Body of pancreas (tissue), 4 donors: Measurements from ENCODE around the gene CACNA2D3. TPM values are rescaled to one million over a fixed set of nuclear protein-coding genes. Genes with fewer than 3 reads are reported as not detected.
A peak's percentile ranks its signal among the peaks of the same experiment; 100 is the strongest.

Source experiments
- ATAC-seq: fragments of 150-250 bp; one replicate; pipeline ENCODE4 v1.9.1; 2016
- DNase-seq, 4 donors: peaks; one replicate each; pipeline ENCODE4 v3.0.0-alpha.2; 2019
- H3K27ac ChIP-seq, 4 donors: fragments of 200-600 bp; sonication (generic); 1 replicate in 3 of 4; 2 replicates in 1 of 4; pipeline versions ENCODE4 v1.5.1 to v1.6.1; 2016 to 2019; ENCODE audit warnings: mild to moderate bottlenecking in 1 of 4, mixed read lengths in 1 of 4, moderate library complexity in 1 of 4
- H3K27me3 ChIP-seq, 2 donors: fragments of 200-600 bp; sonication (generic); one replicate each; pipeline ENCODE4 v1.6.0; 2016; ENCODE audit warnings: mild to moderate bottlenecking in 1 of 2
- H3K36me3 ChIP-seq, 2 donors: fragments of 200-600 bp; sonication (generic); replicated peaks in 1 of 2; 2 replicates each; pipeline ENCODE4 v1.5.1; 2016; ENCODE audit warnings: low read depth in 2 of 2; ENCODE audit not compliant: insufficient read depth in 1 of 2
- H3K4me1 ChIP-seq: fragments of 200-600 bp; sonication (generic); one replicate; pipeline ENCODE4 v1.6.0; 2016
- H3K4me3 ChIP-seq, 2 donors: fragments of 200-600 bp; sonication (generic); 1 replicate in 1 of 2; 2 replicates in 1 of 2; pipeline ENCODE4 v1.5.1; 2016 to 2019
- H3K9me3 ChIP-seq, 3 donors: fragments of 200-600 bp; sonication (generic); 1 replicate in 2 of 3; 2 replicates in 1 of 3; pipeline ENCODE4 v1.5.1; 2016
- CTCF ChIP-seq, 7 experiments: fragments of 450-650 bp in 4 of 7; fragments of 200-600 bp in 3 of 7; sonication (generic) in 3 of 7; IDR thresholded peaks; one replicate each; pipeline ENCODE4 v1.5.1; 2016 to 2019; ENCODE audit warnings: antibody characterized with exemption in 7 of 7
- POLR2A ChIP-seq, 3 donors: fragments of 450-650 bp; IDR thresholded peaks; one replicate each; pipeline ENCODE4 v1.6.1; 2016; ENCODE audit warnings: antibody characterized with exemption in 3 of 3, mild to moderate bottlenecking in 2 of 3
- WGBS, 2 donors: methylation state at CpG; one replicate each; pipeline ENCODE4 v1.1.5; 2017; 5-methylcytosine and 5-hydroxymethylcytosine counted together
- intact Hi-C: fragments of 100-400 bp; cut with DNase I; formaldehyde crosslinking; loops from one replicate; pipeline ENCODE4 v1.15.1; 2023
- total RNA-seq, 2 donors: library from RNA; depleted of rRNA; stranded (reverse); fragments of >200 nt; gene quantifications; one replicate each; pipeline ENCODE4 v1.1.0, GENCODE V29; 2016

CACNA2D3 gene
- total RNA-seq, 2 donors from 2014 or later, result not detected

GRCh38 chr3:54331341-54331740 is 209.0 kb downstream of the CACNA2D3 start:
- Histone ChIP-seq H3K4me3 (no peak overlapping the region), H3K27ac (no peak overlapping the region), H3K27me3 (no peaks in the 10 kb centered on the region), H3K36me3 (no peaks in the 10 kb centered on the region), H3K4me1 (no peaks in the 10 kb centered on the region), H3K9me3 (no peaks in the 10 kb centered on the region)
- DNase-seq (no peak), ATAC-seq (no peak)
- WGBS, 2 donors, result 64 to 74% methylated on average over 2 of the region's 2 CpGs
- intact Hi-C loops, result no loop called here
- TF ChIP-seq CTCF (IDR thresholded peaks at IDR 0.05) (no peak), POLR2A (IDR thresholded peaks at IDR 0.05) (no peak)

GRCh38 chr3:54337846-54338245 is 215.5 kb downstream of the CACNA2D3 start:
- TF ChIP-seq POLR2A (IDR thresholded peaks at IDR 0.05) (no peak), CTCF (IDR thresholded peaks at IDR 0.05) (no peak)
- H3K36me3 ChIP-seq, result no peaks in the 10 kb centered on the region
- H3K4me3 ChIP-seq, result no peak overlapping the region
- intact Hi-C loops, result no loop called here
- H3K27me3 ChIP-seq, result peaks cover 0 to 5% of the 10 kb centered on the region in 2 donors
- ATAC-seq (no peak), DNase-seq (no peak)
- WGBS, 2 donors, result 47 to 55% methylated on average over 6 of the region's 6 CpGs
- H3K27ac ChIP-seq, result no peak overlapping the region
- H3K4me1 ChIP-seq, result no peaks in the 10 kb centered on the region
- H3K9me3 ChIP-seq, result no peaks in the 10 kb centered on the region

GRCh38 chr3:54339608-54340007 is 217.3 kb downstream of the CACNA2D3 start:
- Histone ChIP-seq H3K36me3 (no peaks in the 10 kb centered on the region), H3K9me3 (no peaks in the 10 kb centered on the region), H3K27me3 (peaks cover 0 to 5% of the 10 kb centered on the region in 2 donors), H3K4me1 (no peaks in the 10 kb centered on the region), H3K27ac (no peak overlapping the region), H3K4me3 (no peak overlapping the region)
- DNase-seq (no peak), ATAC-seq (no peak)
- TF ChIP-seq CTCF (IDR thresholded peaks at IDR 0.05) (peak in 1 of 7 experiments; percentile 6), POLR2A (IDR thresholded peaks at IDR 0.05) (no peak)
- intact Hi-C loops, result no loop called here
- 19 to 22% methylated on average over 2 of the region's 2 CpGs for WGBS, 2 donors

GRCh38 chr3:54341811-54342210 is 219.5 kb downstream of the CACNA2D3 start:
- TF ChIP-seq CTCF (IDR thresholded peaks at IDR 0.05) (no peak), POLR2A (IDR thresholded peaks at IDR 0.05) (no peak)
- no peak overlapping the region for H3K27ac ChIP-seq
- no peaks in the 10 kb centered on the region for H3K4me1 ChIP-seq
- H3K27me3 ChIP-seq, result peaks cover 0 to 5% of the 10 kb centered on the region in 2 donors
- H3K36me3 ChIP-seq, result no peaks in the 10 kb centered on the region
- WGBS, 2 donors, result 64 to 66% methylated on average over 2 of the region's 2 CpGs
- no peak for DNase-seq
- H3K9me3 ChIP-seq, result no peaks in the 10 kb centered on the region
- intact Hi-C loops, result no loop called here
- H3K4me3 ChIP-seq, result no peak overlapping the region
- ATAC-seq, result no peak

GRCh38 chr3:54342676-54343075 is 220.3 kb downstream of the CACNA2D3 start:
- TF ChIP-seq CTCF (IDR thresholded peaks at IDR 0.05) (no peak), POLR2A (IDR thresholded peaks at IDR 0.05) (no peak)
- peak in 3 of 4 donors; percentile 4 to 27 (median 26) for DNase-seq
- no peaks in the 10 kb centered on the region for H3K9me3 ChIP-seq
- H3K27ac ChIP-seq, result no peak overlapping the region
- peaks cover 0 to 5% of the 10 kb centered on the region in 2 donors for H3K27me3 ChIP-seq
- no peaks in the 10 kb centered on the region for H3K36me3 ChIP-seq
- H3K4me3 ChIP-seq, result no peak overlapping the region
- no peaks in the 10 kb centered on the region for H3K4me1 ChIP-seq
- no peak for ATAC-seq
- intact Hi-C loops, result no loop called here
- 15 to 26% methylated on average over 9 of the region's 9 CpGs for WGBS, 2 donors
